Measurements from ENCODE around the gene RGMB. TPM values are rescaled to one million over a fixed set of nuclear protein-coding genes. Genes with fewer than 3 reads are reported as not detected.

RGMB gene
- total RNA-seq, 1 donor from 2014 or later: 116 TPM

GRCh38 chr5:98839469-98840383 is 66.3 kb downstream of the RGMB start:
- H3K27me3 Mint-ChIP-seq (ENCODE audit: unreplicated experiment): no peaks in the 10 kb centered on the region
- H3K27ac Mint-ChIP-seq (ENCODE audit: unreplicated experiment): no peak overlapping the region
- H3K9me3 Mint-ChIP-seq (ENCODE audit: unreplicated experiment): no peaks in the 10 kb centered on the region
- no peak for DNase-seq (ENCODE audit: extremely low spot score, unreplicated experiment)
- H3K4me3 Mint-ChIP-seq (ENCODE audit: unreplicated experiment): no peak overlapping the region
- peaks cover 1% of the 10 kb centered on the region for H3K4me1 Mint-ChIP-seq (ENCODE audit: unreplicated experiment)
- no peak for TF ChIP-seq CTCF (IDR thresholded peaks at IDR 0.05)
- H3K36me3 Mint-ChIP-seq (ENCODE audit: unreplicated experiment): no peaks in the 10 kb centered on the region

- no peak overlapping the region for H3K4me3 Mint-ChIP-seq (ENCODE audit: unreplicated experiment)
- TF ChIP-seq CTCF (IDR thresholded peaks at IDR 0.05): no peak
- peaks cover 5% of the 10 kb centered on the region for H3K36me3 Mint-ChIP-seq (ENCODE audit: unreplicated experiment)
- no peak overlapping the region for H3K27ac Mint-ChIP-seq (ENCODE audit: unreplicated experiment)
- H3K9me3 Mint-ChIP-seq (ENCODE audit: unreplicated experiment): no peaks in the 10 kb centered on the region
- H3K4me1 Mint-ChIP-seq (ENCODE audit: unreplicated experiment): peaks cover 1% of the 10 kb centered on the region
- DNase-seq (ENCODE audit: extremely low spot score, unreplicated experiment): no peak
- no peaks in the 10 kb centered on the region for H3K27me3 Mint-ChIP-seq (ENCODE audit: unreplicated experiment)
Measured at GRCh38 chr5:98840946-98841345, 67.5 kb downstream of the RGMB start.

GRCh38 chr5:98843481-98843880 is 70.0 kb downstream of the RGMB start:
- H3K27me3 Mint-ChIP-seq (ENCODE audit: unreplicated experiment): no peaks in the 10 kb centered on the region
- peaks cover 5% of the 10 kb centered on the region for H3K36me3 Mint-ChIP-seq (ENCODE audit: unreplicated experiment)
- TF ChIP-seq CTCF (IDR thresholded peaks at IDR 0.05): no peak
- H3K4me3 Mint-ChIP-seq (ENCODE audit: unreplicated experiment): no peak overlapping the region
- H3K4me1 Mint-ChIP-seq (ENCODE audit: unreplicated experiment): peaks cover 10% of the 10 kb centered on the region
- no peak for DNase-seq (ENCODE audit: extremely low spot score, unreplicated experiment)
- no peak overlapping the region for H3K27ac Mint-ChIP-seq (ENCODE audit: unreplicated experiment)
- H3K9me3 Mint-ChIP-seq (ENCODE audit: unreplicated experiment): no peaks in the 10 kb centered on the region

GRCh38 chr5:98844865-98845264 is 71.4 kb downstream of the RGMB start:
- Mint-ChIP-seq H3K4me3 (ENCODE audit: unreplicated experiment) (no peak overlapping the region), H3K27me3 (ENCODE audit: unreplicated experiment) (no peaks in the 10 kb centered on the region), H3K36me3 (ENCODE audit: unreplicated experiment) (peaks cover 5% of the 10 kb centered on the region), H3K9me3 (ENCODE audit: unreplicated experiment) (no peaks in the 10 kb centered on the region), H3K4me1 (ENCODE audit: unreplicated experiment) (peaks cover 10% of the 10 kb centered on the region), H3K27ac (ENCODE audit: unreplicated experiment) (no peak overlapping the region)
- DNase-seq (ENCODE audit: extremely low spot score, unreplicated experiment): no peak
- no peak for TF ChIP-seq CTCF (IDR thresholded peaks at IDR 0.05)

GRCh38 chr5:98845878-98846277 is 72.4 kb downstream of the RGMB start:
- Mint-ChIP-seq H3K4me1 (ENCODE audit: unreplicated experiment) (peaks cover 10% of the 10 kb centered on the region), H3K9me3 (ENCODE audit: unreplicated experiment) (no peaks in the 10 kb centered on the region), H3K27me3 (ENCODE audit: unreplicated experiment) (no peaks in the 10 kb centered on the region), H3K4me3 (ENCODE audit: unreplicated experiment) (no peak overlapping the region), H3K27ac (ENCODE audit: unreplicated experiment) (no peak overlapping the region), H3K36me3 (ENCODE audit: unreplicated experiment) (peaks cover 5% of the 10 kb centered on the region)
- no peak for DNase-seq (ENCODE audit: extremely low spot score, unreplicated experiment)
- no peak for TF ChIP-seq CTCF (IDR thresholded peaks at IDR 0.05)

Other genes with a start within 250 kb of the RGMB start
- gene CHD1, start 155.3 kb downstream of the RGMB start, total RNA-seq: 28.3 and 32.6 TPM in 2 replicates